GM19239 (cell line): Measurements from ENCODE around the gene ENO4.

Experiments used
- DNase-seq: peaks from one replicate; pipeline ENCODE4 v3.0.0; 2011; ENCODE audit warnings: low spot score; ENCODE audit not compliant: insufficient read length
- FAIRE-seq: peaks from 2 replicates; lab custom pipeline; 2011; peaks lifted over from hg19 to GRCh38; lab: Jason Lieb, UNC

ENO4 gene

DNA sequence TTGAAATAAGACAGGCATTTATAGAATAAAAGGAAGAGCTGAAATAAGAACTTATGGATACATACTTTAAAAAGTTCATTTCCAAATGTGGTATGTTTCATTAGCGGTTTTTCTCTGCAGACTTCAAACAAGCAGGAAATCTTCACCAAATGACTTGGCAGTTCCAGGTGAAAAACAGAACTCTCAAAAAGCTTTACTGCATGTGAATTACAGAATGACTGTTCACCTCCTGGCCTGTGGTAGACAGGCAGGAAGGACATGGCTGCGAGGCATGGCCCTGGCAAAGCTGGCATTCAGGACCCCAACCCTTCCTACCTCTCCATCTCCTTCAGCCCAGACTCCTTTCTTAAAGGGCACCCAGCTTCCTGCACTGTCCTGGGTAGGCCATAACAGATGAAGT is 21.2 kb upstream of the ENO4 start:
- no peak for FAIRE-seq
- DNase-seq = no peak

GRCh38 chr10:116829711-116830110 is 19.6 kb upstream of the ENO4 start:
- FAIRE-seq = no peak
- no peak for DNase-seq

DNA sequence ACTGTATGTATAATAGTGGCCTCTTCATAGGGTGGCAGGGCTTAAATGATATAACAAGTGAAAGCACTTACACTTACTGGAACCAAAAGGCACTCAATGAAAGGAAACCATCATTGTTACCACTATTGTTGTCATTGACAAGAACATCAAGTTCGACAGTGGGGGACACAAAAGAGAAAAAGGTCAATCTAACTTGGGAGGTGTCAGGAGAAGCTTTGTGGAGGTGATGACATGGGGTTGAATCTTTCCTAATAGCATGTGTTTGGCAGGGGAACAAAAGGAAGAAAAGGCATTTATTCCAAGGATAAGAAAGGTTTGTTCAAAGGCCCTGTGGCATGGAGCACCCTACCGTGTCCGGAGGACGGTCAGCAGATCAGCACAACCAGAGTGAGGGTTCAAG is 18.2 kb upstream of the ENO4 start:
- FAIRE-seq = no peak
- DNase-seq = no peak

DNA sequence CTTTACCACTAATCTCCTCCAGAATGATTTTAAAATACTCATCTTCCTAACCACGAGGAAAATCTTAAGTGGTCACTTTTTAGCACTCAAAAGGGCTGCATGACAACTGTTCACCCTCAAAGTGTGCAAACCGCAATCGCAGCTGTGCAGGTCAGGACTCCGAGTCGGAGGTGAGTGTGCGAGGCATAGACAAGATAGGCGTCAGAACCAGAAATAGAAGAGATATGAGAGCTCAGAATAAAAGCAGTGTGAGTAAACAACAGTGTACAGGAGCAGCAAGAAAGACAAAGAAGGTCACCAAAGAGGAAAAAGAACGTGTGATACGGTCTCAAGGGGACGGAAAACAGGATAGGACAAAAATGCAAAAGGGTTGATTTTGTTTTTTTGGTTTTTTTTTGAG is 17.5 kb upstream of the ENO4 start:
- FAIRE-seq (no peak), DNase-seq (no peak)

DNA sequence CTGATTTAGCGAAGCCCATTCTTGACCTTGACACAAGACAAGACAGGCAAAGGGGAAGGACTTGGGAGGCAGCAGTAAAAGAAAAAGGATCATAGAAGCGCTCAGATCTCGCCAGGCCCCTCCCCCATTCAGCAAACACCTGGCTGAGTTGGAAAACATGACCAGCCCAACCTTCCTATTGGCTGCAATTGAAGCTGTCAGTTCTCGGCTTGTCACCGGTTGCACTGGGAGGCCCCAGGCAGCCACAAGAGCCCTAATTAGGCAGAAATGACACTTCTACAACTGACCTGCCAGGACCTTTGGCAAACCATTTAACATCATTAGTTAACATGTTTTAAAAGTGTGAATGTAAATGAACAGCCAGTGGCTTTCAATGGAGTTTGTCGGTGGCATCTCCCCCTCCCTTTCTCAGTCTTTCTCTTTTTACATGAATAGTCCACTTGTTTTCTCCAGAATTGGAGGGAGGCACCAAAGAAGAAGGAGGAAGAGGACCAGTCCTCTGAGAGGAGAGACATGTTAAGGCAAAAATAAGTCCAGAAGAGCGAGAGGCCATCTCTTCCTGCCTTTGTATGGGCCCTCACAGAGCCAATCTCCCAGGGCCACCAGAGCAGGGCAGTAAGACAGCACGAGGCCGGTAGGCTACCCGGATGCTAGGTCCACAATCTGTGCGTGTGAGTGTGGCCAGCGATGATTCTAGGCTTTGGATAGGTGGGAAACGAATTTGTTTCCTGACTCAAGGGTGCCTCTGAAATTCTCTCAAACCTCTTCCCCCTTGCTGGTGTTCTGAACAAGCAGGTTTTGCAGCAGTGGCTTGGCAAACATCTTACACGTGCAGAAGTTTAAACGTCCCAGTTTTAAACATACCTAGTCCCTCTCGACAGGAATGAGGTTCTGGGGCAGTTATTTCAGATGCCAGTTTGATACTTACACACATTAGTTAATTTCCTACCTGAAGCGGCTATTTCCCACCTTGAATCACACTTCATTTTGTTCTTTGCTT is 15.0 kb upstream of the ENO4 start:
- no peak for DNase-seq
- FAIRE-seq = no peak

DNA sequence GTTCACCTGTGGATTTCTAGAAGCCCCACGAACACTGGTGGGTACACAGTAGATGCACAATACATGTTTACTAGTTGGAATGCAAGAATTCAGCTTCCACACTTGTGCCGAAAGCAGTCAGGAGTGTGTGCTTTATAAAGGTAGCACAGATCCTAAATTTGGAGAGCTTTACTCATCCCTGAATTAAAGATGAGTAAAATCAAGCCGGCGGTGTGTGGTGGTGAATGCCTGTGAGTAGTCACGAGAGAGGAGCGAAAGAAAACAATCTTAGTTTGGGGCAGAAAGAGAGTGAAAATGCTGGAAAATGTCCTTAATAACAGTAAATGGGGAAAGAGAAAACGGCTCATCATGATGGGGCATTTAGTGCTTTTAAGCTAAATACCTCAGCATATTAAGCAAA is 13.6 kb upstream of the ENO4 start:
- no peak for FAIRE-seq
- no peak for DNase-seq

- FAIRE-seq = no peak
- DNase-seq = no peak
Observed at GRCh38 chr10:116836083-116836482, 13.2 kb upstream of the ENO4 start.

DNA sequence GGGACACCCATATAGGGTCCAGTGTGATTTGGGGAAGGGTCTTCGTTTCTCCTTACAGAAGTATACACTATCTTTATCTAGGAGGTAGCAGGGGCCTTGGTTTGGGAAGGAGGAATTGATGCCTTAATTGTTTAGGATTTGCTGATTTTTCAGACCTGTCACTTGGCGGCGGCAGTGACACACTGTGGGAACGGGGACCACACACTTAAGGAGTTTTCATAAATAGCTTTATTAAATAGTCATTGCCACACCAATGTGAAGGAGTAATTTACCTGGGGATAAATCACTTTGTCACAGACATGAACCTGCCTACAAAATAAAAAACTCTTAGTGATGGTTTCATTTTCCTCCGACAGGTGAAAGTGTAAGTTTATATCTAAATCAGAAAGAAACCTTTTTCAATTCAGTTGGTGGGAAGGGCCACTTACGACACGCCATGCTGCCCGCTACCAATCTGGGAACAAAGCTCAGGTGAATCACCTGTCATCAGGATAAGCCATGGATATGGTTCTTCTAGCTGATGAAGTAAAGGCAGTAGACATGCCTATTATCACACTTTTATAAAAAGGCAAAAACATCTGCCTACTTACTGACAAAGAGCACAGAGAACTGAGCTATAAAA is 12.3 kb upstream of the ENO4 start:
- no peak for FAIRE-seq
- DNase-seq = no peak

DNA sequence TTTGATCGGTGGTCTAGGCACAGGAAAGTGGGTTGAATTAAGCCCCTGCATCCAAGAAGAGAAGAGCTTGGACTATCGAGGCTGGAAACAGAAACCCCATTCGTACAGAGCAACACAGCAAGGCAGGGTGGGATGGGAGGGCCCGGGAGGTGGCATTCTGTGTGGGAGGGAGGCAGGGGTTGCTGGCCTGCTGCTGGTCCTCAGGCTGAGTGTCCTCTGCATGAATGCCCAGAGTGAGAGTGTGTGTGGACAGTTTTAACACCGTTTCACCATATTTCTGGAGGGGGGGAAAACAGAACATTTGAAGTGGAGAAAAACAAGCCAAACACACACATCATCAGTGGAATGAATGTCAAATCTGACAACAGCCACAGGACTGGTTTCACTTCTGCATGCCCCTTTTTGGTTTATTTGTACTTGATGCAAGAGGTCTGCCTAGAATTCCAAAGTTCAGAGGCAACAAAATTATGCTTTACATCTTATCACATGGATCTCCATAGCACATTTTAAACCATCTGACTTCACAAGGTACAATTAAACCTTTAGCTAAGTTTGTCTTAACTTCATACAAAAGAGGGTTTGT is 11.1 kb upstream of the ENO4 start:
- FAIRE-seq = peak; percentile 18
- no peak for DNase-seq

DNA sequence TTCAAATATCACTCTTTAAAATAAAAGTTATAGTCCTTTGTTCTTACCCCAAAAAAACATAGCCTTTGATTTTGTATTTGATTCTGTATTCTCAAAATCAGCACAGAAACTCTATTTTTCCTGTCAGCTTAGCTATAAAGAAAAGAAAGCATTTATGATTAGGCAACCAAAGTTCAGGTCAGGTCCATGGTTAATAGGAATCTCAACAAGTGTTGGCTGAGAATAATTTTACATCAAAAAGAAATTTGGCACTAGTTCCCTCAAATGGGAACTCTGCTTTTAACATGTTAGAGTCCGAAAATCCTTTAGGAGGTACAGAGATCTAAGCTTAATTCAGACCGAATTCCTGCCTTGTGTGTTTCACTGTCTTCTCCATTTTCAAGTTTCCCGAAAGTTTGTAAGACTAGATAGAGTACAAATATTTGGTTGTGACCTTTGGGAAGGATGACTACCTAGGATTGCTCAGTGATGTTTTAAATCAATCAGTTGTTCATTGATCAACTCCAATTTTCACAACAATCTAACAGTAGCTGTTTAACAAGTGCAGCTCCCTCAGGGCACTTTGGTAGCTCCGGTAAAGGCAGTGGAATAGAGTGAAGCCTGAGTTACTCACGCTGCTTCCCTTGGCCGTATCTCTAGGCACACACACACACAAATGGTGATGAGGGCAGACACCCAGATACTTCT is 8.8 kb upstream of the ENO4 start:
- DNase-seq (no peak), FAIRE-seq (no peak)

GRCh38 chr10:116845823-116846222 is 3.5 kb upstream of the ENO4 start:
- DNase-seq (no peak), FAIRE-seq (no peak)

- FAIRE-seq (peak; percentile 56), DNase-seq (no peak)
Observed at GRCh38 chr10:116848032-116848943, 1.0 kb upstream of the ENO4 start.

DNA sequence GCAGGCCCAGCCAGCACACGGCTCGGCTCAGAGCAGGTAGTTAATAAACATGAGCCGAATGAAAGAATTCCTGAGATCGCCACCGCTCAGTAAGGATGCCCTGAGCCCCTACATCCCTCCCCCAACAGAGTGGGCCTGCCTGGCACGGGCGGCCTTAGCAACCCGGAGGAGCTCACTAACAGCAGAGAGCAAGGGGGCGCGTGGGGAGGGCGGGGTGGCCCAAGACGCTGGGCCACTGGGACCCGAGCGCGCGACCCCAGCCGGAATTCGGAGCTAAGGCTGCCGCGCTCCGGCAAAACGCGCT is 403 bp upstream of the ENO4 start:
- no peak for FAIRE-seq
- DNase-seq = no peak

GRCh38 chr10:116850058-116850611 is 836 bp downstream of the ENO4 start:
- no peak for FAIRE-seq

DNA sequence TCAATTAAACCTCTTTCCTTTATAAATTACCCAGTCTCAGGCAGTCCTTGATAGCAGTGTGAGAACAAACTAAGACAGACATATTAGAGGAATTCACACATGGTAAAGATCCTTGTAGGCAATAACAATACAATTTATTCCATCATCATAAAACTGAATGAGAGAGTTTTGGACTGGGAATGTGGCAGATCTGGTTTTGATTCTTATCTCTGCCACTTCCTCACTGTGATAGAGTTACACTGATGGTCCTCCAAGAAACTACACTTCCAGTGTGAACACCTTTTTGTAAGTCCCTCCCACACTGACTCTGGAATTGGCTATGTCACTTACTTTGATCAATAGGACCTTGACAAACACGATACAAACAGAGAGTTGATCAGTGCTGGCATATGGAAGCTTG is 2.9 kb downstream of the ENO4 start:
- no peak for FAIRE-seq
- DNase-seq = no peak

More at GRCh38 chr10:116850058-116850611, 836 bp downstream of the ENO4 start:
- DNase-seq = no peak

- no peak for FAIRE-seq
- DNase-seq = no peak
Observed at GRCh38 chr10:116853287-116853686, 4.0 kb downstream of the ENO4 start.

DNA sequence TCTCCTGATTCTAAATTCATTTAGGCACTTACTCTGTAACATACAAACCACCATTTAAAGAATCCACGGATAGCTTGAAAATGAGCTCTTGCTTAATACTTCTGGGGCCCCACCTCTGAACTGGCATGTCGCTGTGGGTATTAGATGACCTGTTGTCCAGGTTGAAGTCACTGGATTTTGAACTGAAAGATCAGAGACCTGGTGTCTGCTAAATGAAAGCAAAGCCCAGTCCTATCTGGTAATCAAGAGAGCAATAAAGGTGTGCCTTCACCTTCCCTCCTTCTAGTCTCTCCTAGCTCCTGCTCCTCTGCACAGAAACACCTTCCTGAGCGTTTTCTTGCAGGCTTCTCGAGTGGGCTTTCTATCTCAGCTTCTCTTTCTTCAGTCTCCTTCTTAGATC is 4.4 kb downstream of the ENO4 start:
- no peak for FAIRE-seq

DNA sequence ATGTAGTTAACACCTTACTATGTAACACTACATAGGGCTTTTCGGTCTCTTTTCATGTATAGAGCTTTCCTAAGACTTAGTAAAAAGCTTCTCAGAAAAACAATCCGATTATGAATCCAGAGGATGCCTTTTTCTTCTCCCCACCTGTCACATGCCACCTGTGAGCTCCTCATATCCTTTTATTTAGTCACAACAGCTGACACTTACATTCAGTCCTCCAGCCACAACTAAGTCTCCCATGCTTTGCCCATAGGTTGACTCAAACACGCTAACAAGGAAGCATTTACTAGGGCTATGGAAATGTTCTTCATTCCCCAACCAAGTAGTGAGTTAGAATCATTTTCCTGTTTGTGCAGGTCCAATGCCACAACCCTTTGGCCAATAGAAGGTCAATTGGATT is 7.9 kb downstream of the ENO4 start:
- DNase-seq (no peak), FAIRE-seq (no peak)

More for the DNA sequence above, 4.4 kb downstream of the ENO4 start:
- no peak for DNase-seq

DNA sequence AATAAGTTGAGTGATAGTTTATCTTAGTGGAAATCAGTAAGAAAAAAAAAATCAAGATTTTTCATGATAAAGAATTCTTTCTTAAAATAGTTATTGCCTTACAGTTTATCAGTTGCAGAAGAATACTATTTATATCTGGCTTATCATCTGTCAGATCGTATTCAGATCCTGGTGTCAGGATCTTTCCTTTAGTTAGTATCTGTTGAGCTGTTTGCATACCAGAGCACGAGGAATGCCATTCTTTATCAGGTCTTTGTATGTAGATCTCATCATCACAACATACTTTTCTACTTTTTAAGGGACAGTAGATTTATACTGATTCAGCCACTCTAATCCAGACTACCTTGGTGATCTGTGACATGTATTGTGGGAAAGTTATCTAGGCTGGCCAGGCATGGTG is 12.5 kb downstream of the ENO4 start:
- DNase-seq (no peak), FAIRE-seq (no peak)

DNA sequence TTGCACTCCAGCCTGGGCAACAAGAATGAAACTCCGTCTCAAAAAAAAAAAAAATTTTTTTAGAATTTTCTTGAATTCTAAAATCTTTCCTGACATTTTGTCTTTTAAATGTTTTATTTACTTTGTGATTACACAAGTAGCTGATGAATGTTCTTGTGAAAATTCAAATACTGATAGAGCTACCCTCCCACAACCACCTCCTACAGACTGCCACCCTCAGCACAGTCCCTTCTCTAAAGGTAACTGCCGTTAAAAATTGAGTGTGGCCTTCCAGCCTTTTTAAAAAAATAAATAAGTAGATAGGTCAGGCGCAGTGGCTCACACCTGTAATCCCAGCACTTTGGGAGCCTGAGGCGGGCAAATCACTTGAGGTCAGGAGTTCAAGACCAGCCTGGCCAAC is 15.1 kb downstream of the ENO4 start:
- DNase-seq = no peak
- FAIRE-seq = no peak
